Naive B cell (primary cell): ENCODE results near the gene CLIP1. TPM values are rescaled to one million over a fixed set of nuclear protein-coding genes. Genes with fewer than 3 reads are reported as not detected.
A peak's percentile ranks its signal among the peaks of the same experiment; 100 is the strongest.

ENCODE experiments used
- ATAC-seq, 2 donors: fragments of 150-1000 bp; cut with Tn5 transposase; 2 replicates each; pipeline ENCODE4 v1.10.0; 2021; ENCODE audit warnings: low read depth in 2 of 2, mild to moderate bottlenecking in 2 of 2, moderate library complexity in 2 of 2
- DNase-seq: peaks from one replicate; pipeline ENCODE4 v3.0.0; 2022
- H3K27ac Mint-ChIP-seq, 6 donors: one replicate each; pipeline ENCODE4 v1.8.0; 2020 to 2022; ENCODE audit warnings: mild to moderate bottlenecking in 6 of 6, mixed read lengths in 6 of 6, moderate library complexity in 5 of 6, inconsistent platforms in 2 of 6
- H3K27me3 Mint-ChIP-seq, 3 donors: one replicate each; pipeline ENCODE4 v1.8.0; 2021 to 2022; ENCODE audit warnings: mixed read lengths in 3 of 3, mild to moderate bottlenecking in 1 of 3
- H3K36me3 Mint-ChIP-seq, 2 donors: one replicate each; pipeline ENCODE4 v1.8.0; 2020 to 2022; ENCODE audit warnings: mixed read lengths in 2 of 2, inconsistent platforms in 1 of 2, mild to moderate bottlenecking in 1 of 2
- H3K4me1 Mint-ChIP-seq, 3 donors: one replicate each; pipeline ENCODE4 v1.8.0; 2020 to 2022; ENCODE audit warnings: mixed read lengths in 3 of 3, inconsistent platforms in 1 of 3, mild to moderate bottlenecking in 1 of 3, moderate library complexity in 1 of 3
- H3K4me3 Mint-ChIP-seq, 8 donors: one replicate each; pipeline ENCODE4 v1.8.0; 2020 to 2022; ENCODE audit warnings: mild to moderate bottlenecking in 8 of 8, mixed read lengths in 8 of 8, moderate library complexity in 8 of 8, inconsistent platforms in 2 of 8
- H3K9me3 Mint-ChIP-seq, 7 donors: one replicate each; pipeline ENCODE4 v1.8.0; 2020 to 2022; ENCODE audit warnings: mixed read lengths in 7 of 7, mild to moderate bottlenecking in 5 of 7, inconsistent platforms in 2 of 7, moderate library complexity in 1 of 7
- polyA plus RNA-seq, 6 donors: library from polyadenylated mRNA; unstranded; fragments of 300-500 nt; fragmentation: Illumina TruSeq; gene quantifications; one replicate each; pipeline ENCODE4 v1.2.3, GENCODE V29; 2021; ENCODE audit warnings: low read depth in 6 of 6

Gene CLIP1
- polyA plus RNA-seq, 6 donors from 2014 or later = 1.4 to 21.0 (median 9.1) TPM

- H3K4me3 Mint-ChIP-seq = no peak overlapping the region
- H3K4me1 Mint-ChIP-seq = peaks cover 0 to 4% (median 0%) of the 10 kb centered on the region in 3 donors
- peaks cover 11 to 14% of the 10 kb centered on the region in 2 donors for H3K36me3 Mint-ChIP-seq
Measured at GRCh38 chr12:122354958-122355641, 67.4 kb downstream of the CLIP1 start.

GRCh38 chr12:122352394-122352793 is 70.1 kb downstream of the CLIP1 start:
- Mint-ChIP-seq H3K27ac (no peak overlapping the region), H3K4me3 (no peak overlapping the region), H3K27me3 (no peaks in the 10 kb centered on the region), H3K4me1 (peaks cover 0 to 4% (median 0%) of the 10 kb centered on the region in 3 donors), H3K9me3 (no peaks in the 10 kb centered on the region), H3K36me3 (peaks cover 9 to 11% of the 10 kb centered on the region in 2 donors)
- ATAC-seq = no peak
- no peak for DNase-seq

More at GRCh38 chr12:122354958-122355641, 67.4 kb downstream of the CLIP1 start:
- H3K27me3 Mint-ChIP-seq = no peaks in the 10 kb centered on the region
- no peak for DNase-seq
- ATAC-seq = no peak
- H3K27ac Mint-ChIP-seq = no peak overlapping the region
- no peaks in the 10 kb centered on the region for H3K9me3 Mint-ChIP-seq

GRCh38 chr12:122350141-122350848 is 72.2 kb downstream of the CLIP1 start:
- H3K27me3 Mint-ChIP-seq = no peaks in the 10 kb centered on the region
- no peak for DNase-seq
- H3K36me3 Mint-ChIP-seq = peaks cover 7% of the 10 kb centered on the region in 2 donors
- no peaks in the 10 kb centered on the region for H3K4me1 Mint-ChIP-seq
- H3K27ac Mint-ChIP-seq = no peak overlapping the region
- H3K4me3 Mint-ChIP-seq = no peak overlapping the region
- no peak for ATAC-seq
- H3K9me3 Mint-ChIP-seq = no peaks in the 10 kb centered on the region

- Mint-ChIP-seq H3K4me3 (no peak overlapping the region), H3K27me3 (no peaks in the 10 kb centered on the region), H3K36me3 (peaks cover 0 to 7% of the 10 kb centered on the region in 2 donors), H3K4me1 (no peaks in the 10 kb centered on the region), H3K27ac (peak overlapping the region in 1 of 6 donors; percentile 26), H3K9me3 (no peaks in the 10 kb centered on the region)
- DNase-seq (no peak), ATAC-seq (no peak)
Measured at GRCh38 chr12:122349078-122349477, 73.4 kb downstream of the CLIP1 start.

- ATAC-seq (no peak), DNase-seq (no peak)
- Mint-ChIP-seq H3K36me3 (peaks cover 0 to 7% of the 10 kb centered on the region in 2 donors), H3K4me1 (no peaks in the 10 kb centered on the region), H3K9me3 (no peaks in the 10 kb centered on the region), H3K27me3 (no peaks in the 10 kb centered on the region), H3K27ac (no peak overlapping the region), H3K4me3 (no peak overlapping the region)
Measured at GRCh38 chr12:122348505-122348904, 74.0 kb downstream of the CLIP1 start.

- Mint-ChIP-seq H3K27me3 (no peaks in the 10 kb centered on the region), H3K4me1 (no peaks in the 10 kb centered on the region), H3K9me3 (no peaks in the 10 kb centered on the region), H3K27ac (no peak overlapping the region), H3K4me3 (no peak overlapping the region), H3K36me3 (peaks cover 0 to 11% of the 10 kb centered on the region in 2 donors)
- DNase-seq = no peak
- no peak for ATAC-seq
Measured at GRCh38 chr12:122346054-122346453, 76.4 kb downstream of the CLIP1 start.

- Mint-ChIP-seq H3K27me3 (no peaks in the 10 kb centered on the region), H3K36me3 (peaks cover 0 to 15% of the 10 kb centered on the region in 2 donors), H3K4me1 (no peaks in the 10 kb centered on the region), H3K4me3 (no peak overlapping the region), H3K27ac (no peak overlapping the region), H3K9me3 (no peaks in the 10 kb centered on the region)
- DNase-seq = no peak
- no peak for ATAC-seq
Measured at GRCh38 chr12:122345042-122345441, 77.4 kb downstream of the CLIP1 start.

- DNase-seq (peak; percentile 27), ATAC-seq (peak in 1 of 2 donors; percentile 30)
- Mint-ChIP-seq H3K36me3 (peaks cover 13 to 25% of the 10 kb centered on the region in 2 donors), H3K9me3 (no peaks in the 10 kb centered on the region), H3K4me3 (no peak overlapping the region), H3K4me1 (peaks cover 0 to 2% (median 0%) of the 10 kb centered on the region in 3 donors), H3K27ac (peak overlapping the region in 4 of 6 donors; percentile 0 to 72 (median 31)), H3K27me3 (no peaks in the 10 kb centered on the region)
Measured at GRCh38 chr12:122336015-122336946, 86.2 kb downstream of the CLIP1 start.

- H3K4me1 Mint-ChIP-seq = peaks cover 0 to 2% (median 0%) of the 10 kb centered on the region in 3 donors
- H3K27me3 Mint-ChIP-seq = no peaks in the 10 kb centered on the region
- peaks cover 13 to 19% of the 10 kb centered on the region in 2 donors for H3K36me3 Mint-ChIP-seq
- H3K27ac Mint-ChIP-seq = peak overlapping the region in 1 of 6 donors; percentile 41
- no peak overlapping the region for H3K4me3 Mint-ChIP-seq
- no peak for DNase-seq
- no peaks in the 10 kb centered on the region for H3K9me3 Mint-ChIP-seq
- no peak for ATAC-seq
Measured at GRCh38 chr12:122333142-122334087, 89.1 kb downstream of the CLIP1 start.

- H3K27ac Mint-ChIP-seq = peak overlapping the region in 1 of 6 donors; percentile 42
- peaks cover 19% of the 10 kb centered on the region in 2 donors for H3K36me3 Mint-ChIP-seq
- no peak for DNase-seq
- no peaks in the 10 kb centered on the region for H3K9me3 Mint-ChIP-seq
- ATAC-seq = no peak
- peak overlapping the region in 1 of 8 donors; percentile 6 for H3K4me3 Mint-ChIP-seq
- H3K27me3 Mint-ChIP-seq = no peaks in the 10 kb centered on the region
- H3K4me1 Mint-ChIP-seq = peaks cover 0 to under 1% (median 0%) of the 10 kb centered on the region in 3 donors
Measured at GRCh38 chr12:122327494-122328385, 94.7 kb downstream of the CLIP1 start.

- Mint-ChIP-seq H3K27me3 (no peaks in the 10 kb centered on the region), H3K36me3 (peaks cover 26% of the 10 kb centered on the region in 2 donors), H3K4me3 (no peak overlapping the region), H3K27ac (no peak overlapping the region), H3K4me1 (peaks cover 0 to 4% (median 0%) of the 10 kb centered on the region in 3 donors), H3K9me3 (no peaks in the 10 kb centered on the region)
- DNase-seq (no peak), ATAC-seq (no peak)
Measured at GRCh38 chr12:122327014-122327413, 95.5 kb downstream of the CLIP1 start.

- no peak for DNase-seq
- Mint-ChIP-seq H3K36me3 (peaks cover 26 to 27% of the 10 kb centered on the region in 2 donors), H3K4me1 (peaks cover 0 to 4% (median 0%) of the 10 kb centered on the region in 3 donors), H3K9me3 (no peaks in the 10 kb centered on the region), H3K27me3 (no peaks in the 10 kb centered on the region), H3K4me3 (no peak overlapping the region), H3K27ac (no peak overlapping the region)
- no peak for ATAC-seq
Measured at GRCh38 chr12:122326586-122326985, 95.9 kb downstream of the CLIP1 start.
